C1 segment of cervical spinal cord (tissue), 14 donors: ENCODE data around the gene FOSB.

Experiments used
- DNase-seq, 14 donors: peaks; one replicate each; lab custom pipeline; 2025; lab: John Stamatoyannopoulos, UW

FOSB gene

DNA sequence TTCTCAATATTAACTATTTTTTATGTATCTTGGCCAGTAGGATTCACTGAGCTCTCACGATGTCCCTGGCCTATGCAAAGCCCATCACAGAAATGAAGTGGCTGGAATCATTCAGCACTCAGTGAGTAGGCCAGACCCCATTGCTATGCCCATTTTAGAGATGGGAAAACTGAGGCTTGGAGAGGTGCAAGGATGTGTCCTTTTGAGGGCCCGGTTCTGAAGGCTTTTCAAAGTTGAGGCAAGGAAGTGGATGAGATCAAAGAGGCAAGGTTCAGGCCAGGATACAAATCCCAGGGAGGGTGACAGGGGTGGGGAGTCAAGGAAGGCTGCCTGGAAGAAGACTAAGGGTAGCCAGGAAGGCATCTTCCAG lies 25.4 kb upstream of the FOSB start:
- no peak for DNase-seq

DNA sequence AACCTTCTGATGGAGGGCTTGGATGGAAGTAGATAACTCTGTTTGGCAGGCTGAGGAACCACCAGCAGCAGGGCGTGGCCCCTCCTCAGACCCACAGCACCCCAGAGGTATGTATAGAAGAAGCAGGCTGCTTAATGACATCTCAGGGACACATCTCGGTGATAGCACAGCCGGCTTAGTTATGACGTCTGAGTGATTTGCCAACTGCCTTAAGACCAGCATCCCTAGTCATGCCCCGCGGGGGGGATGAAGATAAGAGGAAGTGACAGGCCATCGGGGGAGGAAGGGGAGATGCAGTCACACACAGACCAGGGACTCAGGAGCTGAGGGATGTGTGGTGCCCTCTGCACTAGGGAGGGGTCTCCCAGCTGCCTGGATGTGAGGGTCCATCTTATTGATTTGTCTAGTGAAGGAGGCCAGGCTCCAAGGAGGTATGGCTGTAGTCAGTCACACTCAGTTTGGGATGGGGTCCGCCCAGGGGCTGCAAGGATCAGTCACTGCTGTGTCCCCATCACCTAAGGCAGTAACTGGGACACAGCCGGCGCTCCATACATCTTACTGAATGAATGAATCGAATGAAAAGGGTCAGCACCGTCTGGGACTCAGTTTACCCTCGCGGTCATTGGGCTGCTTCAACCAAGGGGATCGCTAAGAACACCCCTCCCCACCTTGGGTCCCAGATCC lies 24.9 kb upstream of the FOSB start:
- DNase-seq = peak in 9 of 14 donors; percentile 5 to 51 (median 36)

DNA sequence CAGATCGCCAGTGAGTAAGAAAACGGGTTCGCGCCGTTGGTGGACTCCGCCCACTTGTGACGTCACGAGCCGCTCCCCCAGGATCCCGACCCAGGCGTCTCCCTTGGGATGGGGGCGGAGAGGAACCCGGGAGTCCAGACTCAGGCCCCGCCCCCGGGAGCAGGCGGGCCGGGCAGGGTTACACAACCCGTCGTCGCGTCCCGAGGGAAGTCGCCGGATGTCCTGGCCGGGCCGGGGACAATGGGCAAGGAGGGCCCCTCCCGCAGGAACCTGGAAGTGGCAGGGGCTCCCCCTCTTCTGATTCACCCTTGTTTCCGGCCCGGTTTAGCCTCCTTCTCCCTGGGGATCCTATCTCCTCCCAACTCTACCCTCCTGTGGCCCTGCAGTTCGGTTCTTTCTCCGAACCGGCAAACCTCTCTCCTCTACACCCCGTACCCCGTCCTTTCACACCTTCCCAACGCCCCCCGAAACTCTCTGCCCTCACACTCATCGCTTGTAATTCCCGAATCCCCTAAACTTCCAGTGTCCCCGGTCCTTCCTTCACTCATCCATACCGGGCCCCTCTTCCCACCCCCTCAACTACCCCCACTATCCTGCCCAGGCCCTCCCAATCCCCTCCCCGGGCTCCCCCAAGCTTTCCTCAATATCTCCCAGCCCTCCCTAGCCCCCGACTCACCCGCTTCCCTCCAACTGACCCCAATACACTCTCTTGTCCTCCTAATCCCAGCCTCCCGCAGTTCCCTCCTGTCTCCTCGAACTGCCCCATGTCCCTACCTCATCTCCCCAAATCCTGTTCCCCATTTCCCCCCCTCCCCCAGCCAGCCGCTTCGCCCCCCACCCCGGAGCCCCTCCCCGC lies 24.1 kb upstream of the FOSB start:
- DNase-seq = peak in 13 of 14 donors; percentile 13 to 86 (median 58)

DNA sequence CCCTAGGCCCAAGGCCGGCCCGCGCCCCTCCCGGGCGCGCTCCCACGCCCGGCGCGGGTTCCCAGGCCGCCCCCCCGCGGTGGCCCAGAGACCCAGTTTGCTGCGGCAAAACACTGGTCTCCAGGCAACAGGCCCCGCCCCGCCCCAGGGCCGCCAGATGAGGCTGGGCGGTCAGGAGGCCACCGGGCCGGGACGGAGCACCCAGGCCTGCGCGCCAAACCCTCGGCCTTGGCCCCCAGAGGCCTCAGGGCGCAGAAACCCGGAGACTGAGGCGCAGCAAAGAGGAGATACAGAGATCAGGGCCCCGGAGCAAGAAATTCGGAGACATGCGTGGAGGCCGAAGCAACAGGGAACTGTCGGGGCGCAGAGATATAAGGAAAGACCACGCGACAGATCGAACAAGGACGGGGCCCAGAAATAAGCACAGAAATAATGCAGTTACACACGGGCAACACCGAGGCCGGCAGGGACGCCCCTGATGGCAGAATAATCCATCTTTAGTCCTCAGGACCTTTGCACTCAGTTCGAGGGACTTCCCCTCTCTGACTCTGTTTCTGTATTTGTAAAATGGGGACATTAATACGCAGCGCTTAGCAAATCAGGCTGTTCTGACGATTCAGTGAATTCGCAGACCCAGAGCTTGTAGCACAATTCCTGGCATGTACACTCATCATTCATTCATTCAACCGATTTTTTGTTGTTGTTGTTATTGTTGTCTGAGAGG lies 23.3 kb upstream of the FOSB start:
- DNase-seq = peak; percentile 10 to 87 (median 72)

DNA sequence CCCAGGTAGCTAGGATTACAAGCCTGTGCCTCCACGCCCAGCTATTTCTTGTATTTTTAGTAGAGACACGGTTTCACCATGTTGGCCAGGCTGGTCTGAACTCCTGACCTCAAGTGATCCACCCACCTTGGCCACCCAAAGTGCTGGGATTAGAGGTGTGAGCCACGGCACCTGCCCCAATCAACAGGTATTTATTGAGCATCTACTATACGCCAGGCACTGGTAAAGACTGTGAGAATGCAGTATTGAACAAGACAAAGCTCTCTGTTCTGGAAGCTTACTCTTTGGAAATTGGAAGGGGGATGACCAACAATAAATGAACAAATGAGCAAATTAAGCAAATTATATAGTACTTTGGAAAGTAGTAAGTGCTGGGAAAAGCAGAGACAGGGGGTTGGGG lies 22.7 kb upstream of the FOSB start:
- DNase-seq = no peak

DNA sequence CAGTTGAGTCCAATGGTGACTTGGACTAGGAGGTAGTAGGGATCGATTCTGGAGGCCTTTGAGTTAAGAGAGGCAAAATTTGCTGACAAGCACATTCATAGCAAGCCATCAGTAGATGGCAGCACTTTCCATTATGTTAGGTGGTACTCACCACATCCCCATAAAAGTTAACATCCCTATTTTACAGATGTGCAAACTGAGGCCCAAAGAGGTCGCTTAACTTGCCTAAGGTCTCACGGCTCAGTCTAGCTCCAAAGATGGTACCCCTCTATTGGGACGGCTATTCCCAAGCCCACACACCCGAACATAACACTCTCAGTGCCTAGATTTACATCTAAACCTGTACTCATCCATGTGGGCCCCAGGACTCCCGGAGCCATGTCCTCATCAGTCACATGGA lies 21.5 kb upstream of the FOSB start:
- DNase-seq = no peak

DNA sequence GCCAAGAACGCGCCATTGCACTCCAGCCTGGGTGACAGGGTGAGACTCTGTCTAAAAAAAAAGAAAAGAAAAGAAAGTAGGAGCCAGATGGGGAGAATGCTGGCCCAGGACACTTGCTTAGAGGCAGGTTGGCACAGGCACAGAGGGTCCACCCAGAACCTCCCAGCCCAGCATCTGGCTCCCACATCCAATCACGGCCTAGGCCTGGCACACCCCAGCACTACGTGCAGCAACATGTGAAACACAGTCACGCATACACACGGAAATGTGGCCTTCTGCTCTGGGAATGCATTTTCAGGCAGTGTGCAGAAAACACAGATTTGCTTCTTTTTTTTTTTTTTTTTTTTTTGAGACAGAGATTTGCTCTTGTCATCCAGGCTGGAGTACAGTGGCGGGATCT lies 20.9 kb upstream of the FOSB start:
- DNase-seq = no peak

DNA sequence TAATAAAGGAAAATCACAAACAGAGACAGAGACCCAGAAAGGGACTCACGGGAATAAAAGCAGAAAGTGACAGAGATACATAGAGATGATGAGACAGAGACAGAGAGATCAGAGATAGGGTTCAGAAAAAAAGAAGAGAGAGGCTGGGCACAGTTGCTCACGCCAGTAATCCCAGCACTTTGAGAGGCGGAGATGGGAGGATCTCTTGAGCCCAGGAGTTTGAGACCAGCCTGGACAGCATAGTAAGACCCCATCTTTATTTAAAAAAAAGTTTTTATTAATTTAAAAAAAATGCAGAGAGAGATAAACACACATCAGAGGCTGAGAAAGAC lies 19.4 kb upstream of the FOSB start:
- DNase-seq = no peak

DNA sequence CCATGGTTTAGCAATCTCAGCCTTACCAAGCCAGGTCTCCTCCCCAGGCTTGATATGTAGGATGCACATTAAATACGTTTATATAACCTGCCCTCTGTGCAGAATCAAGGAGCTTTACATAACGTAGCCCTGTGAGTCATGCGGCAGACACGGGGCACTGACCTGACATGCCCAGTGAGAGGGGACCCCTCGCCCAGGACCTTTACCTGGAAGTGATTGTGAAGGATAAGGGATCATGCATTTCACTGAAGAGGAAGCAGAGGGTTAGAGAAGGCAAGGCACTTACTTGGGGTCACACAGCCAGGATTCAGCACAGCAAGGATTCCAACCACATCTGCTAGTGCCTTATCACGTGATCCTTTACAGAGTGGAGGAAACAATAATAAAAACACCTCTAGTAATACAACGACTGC lies 18.9 kb upstream of the FOSB start:
- DNase-seq = no peak

DNA sequence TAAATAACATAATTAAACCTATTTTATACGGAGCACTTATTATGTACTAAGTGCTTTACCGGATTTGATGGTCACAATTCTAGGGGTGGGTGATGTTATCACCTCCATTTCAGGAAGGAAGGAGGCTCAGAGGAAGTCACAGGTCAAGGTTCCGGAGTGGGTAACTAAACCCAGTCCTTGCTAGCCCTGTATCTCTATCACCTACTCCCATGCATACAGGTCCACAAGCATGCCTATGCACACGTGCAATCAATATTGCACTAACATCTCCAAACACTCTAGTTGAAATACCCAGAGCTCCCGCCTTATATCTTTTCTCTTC lies 17.8 kb upstream of the FOSB start:
- DNase-seq = no peak

DNA sequence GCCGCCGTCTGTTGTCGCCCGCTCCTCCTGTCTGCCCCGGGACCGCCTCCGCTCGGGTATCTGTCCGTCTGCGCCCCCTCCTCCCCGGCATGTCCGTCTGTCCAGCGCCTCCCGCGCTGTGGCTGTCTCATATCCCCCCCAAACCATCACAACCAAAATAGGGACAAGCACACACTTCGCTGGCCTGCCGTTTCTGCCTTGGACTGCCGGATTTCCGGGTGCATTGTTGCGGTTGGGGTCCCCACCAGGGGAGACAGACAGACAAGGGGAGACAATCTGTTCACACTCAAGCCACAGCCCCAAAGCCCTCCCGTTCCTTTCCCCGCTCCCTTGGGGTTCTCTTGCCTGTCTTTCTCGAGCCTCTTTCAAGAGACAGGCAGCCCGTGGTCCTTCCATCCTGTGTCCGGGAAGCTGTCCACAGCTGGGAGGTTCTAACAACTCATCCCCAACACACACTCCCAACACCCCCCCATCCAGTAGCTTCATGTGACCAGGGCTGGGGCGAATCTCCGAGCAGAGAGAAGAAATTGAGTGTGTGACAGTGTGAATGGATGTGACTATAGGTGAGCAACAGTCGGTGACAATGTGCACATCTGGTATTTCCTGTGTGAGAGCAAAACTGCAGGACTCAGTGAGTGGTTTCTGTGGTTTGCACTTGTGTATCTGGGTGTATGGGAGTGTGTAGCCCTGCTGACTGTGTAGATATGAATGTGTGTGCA lies 16.5 kb upstream of the FOSB start:
- peak in 2 of 14 donors; percentile 20 to 64 for DNase-seq

DNA sequence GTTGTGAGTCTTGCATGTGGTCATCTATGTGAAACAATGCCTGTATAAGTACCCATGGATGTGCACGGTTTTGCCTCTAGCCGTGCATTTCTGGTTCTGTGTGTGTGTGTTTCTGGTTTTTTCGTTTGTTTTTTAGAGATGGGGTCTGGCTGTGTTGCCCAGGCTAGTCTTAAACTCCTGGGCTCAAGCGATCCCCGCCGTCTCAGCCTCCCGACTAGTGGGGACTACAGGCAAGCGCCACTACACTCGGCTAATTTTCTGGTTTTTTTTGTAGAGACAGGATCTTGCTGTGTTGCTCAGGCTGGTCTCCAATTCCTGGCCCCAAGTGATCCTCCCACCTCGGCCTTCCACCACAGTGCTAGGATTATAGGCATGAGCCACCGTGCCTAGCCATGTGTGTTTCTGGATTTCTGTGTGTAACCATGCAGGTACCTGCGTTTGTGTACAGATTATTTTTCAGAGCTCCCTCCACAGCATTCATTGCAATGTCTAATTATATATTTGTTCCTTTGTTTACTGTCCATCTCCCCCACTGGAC lies 15.9 kb upstream of the FOSB start:
- no peak for DNase-seq

DNA sequence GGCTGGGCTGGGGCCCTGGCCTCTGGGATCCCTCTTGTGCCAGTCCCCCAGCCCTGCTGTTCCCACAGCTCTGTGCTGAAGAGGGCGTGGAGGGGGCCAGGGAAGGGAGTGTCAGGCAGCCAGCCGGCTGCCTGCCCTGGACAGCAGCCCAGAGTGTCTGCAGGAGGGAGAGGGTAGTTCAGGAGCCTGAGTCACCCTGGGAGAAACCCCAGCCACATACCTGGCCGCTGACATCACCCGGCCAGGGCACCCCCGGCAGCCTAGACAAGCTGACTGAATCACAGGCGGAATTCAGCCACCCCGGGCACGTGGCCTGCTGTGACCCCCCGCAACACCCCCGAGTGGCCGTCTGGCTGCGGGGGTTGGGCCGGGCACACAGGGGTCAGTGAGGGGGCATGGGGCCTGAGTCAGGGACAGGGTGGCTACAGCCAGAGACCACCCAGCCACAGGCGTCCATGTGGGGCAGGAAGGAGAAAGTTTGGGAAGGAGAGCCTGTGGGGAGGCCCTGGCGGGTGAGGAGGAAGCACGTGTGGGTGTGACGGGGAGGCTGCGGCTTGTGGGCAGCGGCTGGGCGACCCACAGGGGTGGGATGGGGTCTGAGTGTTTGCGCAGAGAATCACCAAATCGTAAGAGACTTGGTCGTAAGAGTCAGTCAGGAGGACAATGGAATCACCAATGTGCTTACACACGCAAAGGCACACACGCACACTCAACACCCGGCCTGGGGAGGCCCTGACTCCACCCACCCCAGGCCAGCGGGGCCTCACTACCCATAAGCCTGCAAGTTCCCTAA lies 11.9 kb upstream of the FOSB start:
- DNase-seq = peak in 10 of 14 donors; percentile 11 to 66 (median 24)

DNA sequence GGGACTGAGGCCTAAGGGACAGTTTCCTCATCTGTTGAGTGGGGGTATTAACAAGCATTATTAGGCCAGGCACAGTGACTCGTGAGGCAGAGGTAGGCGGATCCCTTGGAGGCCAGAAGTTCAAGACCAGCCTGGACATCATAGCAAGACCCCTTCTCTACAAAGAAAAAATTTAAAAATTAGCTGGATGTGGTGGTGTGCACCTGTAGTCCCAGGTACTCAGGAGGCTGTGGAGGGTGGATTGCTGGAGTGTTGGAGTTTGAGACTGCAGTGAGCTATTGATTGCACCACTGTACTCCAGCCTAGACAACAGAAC lies 11.3 kb upstream of the FOSB start:
- no peak for DNase-seq

DNA sequence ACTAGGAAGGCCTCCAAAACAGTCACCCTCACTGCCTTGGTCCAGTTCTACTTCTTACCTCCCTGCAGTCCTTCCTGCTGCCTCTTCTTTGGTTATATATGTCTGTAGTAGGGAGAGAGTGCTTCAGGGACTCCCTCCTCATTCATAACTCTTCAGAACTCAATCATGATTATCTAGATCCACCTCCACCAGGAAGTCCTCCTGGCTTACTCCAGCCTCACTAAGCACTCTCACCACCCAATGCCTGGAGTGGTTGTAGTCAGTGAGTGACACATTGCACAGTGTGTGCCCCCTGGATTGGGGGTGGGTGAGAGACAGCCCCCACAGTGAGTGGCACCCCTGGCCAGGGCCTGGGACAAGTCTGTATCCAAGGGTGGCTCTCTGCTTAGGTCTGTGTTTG lies 10.0 kb upstream of the FOSB start:
- DNase-seq = no peak

DNA sequence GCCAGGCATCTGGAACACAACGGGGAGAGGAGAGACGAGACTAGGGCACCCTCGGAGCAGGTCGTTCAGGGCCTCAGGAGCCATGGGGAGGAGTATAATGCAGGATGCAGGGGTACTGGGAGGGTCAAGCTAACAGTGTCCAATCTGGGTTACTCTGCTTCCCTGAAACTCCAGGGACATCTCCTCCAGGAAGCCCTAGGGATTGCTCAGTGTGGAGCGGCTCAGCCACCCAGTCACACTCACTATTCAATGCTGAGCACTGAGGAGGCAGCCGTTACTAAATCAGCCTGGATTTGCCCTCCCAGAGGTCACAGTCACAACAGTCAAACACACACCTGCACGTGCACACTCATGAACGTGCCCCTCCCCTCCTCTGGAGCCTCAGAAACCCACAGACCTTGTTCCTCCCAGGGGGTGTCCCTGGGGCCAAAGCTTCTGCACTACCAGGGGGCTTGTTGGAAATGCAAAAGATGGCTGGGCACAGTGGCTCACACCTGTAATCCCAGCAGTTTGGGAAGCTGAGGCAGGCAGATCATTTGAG lies 6.9 kb upstream of the FOSB start:
- no peak for DNase-seq

DNA sequence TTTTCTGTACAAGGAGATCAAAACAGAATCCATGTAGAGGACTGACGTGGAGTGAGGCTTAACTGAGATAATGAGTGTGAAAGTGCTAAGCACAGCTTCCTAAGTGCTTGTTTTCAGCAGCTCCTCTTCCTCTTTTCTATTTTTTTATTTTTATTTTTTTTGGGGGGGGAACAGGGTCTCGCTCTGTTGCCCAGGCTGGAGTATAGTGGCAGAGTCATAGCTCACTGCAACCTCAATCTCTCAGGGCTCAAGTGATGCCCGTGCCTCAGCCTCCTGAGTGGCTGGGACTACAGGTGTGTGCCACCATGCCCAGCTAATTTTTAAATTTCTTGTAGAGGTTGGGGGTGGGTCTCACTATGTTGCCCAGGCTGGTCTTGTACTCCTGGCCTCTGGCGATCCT lies 5.6 kb upstream of the FOSB start:
- DNase-seq = no peak

DNA sequence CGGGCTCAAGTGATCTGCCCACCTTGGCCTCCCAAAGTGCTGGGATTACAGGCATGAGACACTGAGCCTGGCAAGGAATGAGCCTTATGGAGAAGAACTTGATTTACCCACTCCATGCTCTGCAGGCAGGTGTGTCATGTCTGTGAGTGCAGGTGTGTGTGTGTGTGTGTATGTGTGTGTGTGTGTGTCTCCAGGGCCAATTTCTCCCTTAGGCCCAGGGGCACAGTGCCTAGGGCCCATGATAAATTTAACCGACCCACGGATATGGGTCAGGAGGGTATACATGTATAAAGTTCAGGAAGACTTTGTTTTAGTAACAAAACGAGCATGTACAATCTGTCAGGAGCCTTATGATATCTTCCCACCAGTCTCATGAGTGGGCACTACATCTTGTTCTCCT lies 4.6 kb upstream of the FOSB start:
- DNase-seq = no peak

DNA sequence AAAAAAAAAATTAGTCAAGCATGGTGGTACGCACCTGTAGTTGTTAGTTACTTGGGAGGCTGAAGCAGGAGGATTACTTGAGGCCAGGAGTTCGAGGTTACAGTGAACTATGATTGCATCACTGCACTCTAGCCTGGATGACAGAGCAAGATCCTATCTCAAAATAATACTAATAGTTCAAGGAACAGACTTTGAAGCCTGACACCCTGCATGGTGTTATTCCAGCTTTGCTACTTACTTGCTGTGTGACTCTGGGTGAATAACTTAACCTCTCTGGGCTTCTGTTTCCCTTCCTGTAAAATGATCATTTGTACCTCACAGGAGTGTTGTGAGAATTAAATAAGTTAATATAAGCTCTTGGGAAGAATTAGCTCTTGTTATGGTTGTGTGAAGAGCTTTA lies 3.5 kb upstream of the FOSB start:
- no peak for DNase-seq

DNA sequence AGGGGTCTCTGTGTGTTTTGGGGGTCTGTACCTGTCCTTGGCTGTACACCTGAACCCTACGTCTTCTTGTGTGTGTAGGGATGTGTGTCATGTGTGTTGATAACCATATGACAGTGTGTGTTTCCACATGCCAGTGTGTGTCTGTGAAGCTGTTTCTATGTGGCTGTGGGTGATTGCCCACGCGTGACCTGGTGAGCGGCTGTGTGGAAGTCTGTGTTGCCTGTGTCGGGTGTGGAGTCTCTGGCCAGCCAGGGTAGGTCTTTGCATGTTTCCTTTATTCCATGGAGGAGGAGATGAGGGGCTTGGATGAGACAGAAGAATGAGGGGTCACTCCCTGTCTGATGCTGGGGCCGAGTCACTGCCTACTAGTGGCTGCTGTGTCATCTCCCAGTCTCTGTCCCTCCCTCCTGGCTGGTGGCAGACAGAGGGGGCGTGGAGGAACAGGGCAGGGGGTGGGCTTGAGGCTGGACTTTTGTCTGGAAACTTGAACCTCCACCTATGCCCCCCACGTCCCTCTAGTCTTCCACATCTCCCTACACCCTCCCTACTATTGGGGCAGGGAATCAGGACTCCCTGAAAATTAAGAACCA lies 2.8 kb upstream of the FOSB start:
- no peak for DNase-seq

DNA sequence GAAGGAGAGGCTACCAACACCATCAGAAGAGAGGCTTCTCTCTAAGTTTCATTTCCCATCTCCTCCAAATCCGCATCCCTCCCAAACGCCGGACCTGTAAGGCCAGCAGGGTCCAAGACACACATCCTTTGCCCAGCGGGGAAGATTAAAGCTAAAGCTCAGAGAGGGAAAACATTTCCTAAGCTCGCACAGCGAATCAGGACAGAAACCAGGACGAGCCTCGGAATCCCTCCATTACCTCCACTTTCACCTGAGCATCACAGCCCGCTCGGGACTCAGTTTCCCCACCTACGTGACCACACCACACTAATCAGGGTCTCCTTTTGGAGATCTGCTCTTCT lies 711 bp upstream of the FOSB start:
- no peak for DNase-seq
